ENCODE measurements around the gene CBFA2T2.
"Not testable (repeated sequence)": the region's sequence is repeated elsewhere in the genome, so short reads cannot be mapped to it uniquely, and the experiment has no call there.

GRCh38 chr20:33464759-33465158 is 25.1 kb upstream of the CBFA2T2 start:
- not testable (repeated sequence) for TF ChIP-seq CTCF (conservative IDR thresholded peaks at IDR 0.05); ZFX (IDR thresholded peaks at IDR 0.05)
